ENCODE data around the gene SCCPDH.

- TF ChIP-seq POLR2A (IDR thresholded peaks at IDR 0.05; ENCODE audit: extremely low read depth, insufficient read length) (no peak), MYC (IDR thresholded peaks at IDR 0.05; ENCODE audit: low read depth, low read length) (no peak), CTCF (IDR thresholded peaks at IDR 0.05; ENCODE audit: low read depth, low read length) (no peak), MAX (IDR thresholded peaks at IDR 0.05; ENCODE audit: low read depth, low read length) (no peak)
These were observed 69.2 kb downstream of the SCCPDH start for GRCh38 chr1:246793356-246793896.
